Peyer's patch (tissue), 4 donors: ENCODE measurements around the gene PCIF1.

ENCODE experiments used
- CTCF ChIP-seq, 6 experiments: fragments of 450-650 bp in 4 of 6; fragments of 200-600 bp in 2 of 6; sonication (generic) in 1 of 6; IDR thresholded peaks; one replicate each; pipeline ENCODE4 v1.5.1; 2017 to 2019; ENCODE audit warnings: antibody characterized with exemption in 6 of 6, mild to moderate bottlenecking in 3 of 6, moderate library complexity in 1 of 6
- POLR2A ChIP-seq, 2 donors: fragments of 450-650 bp; IDR thresholded peaks; one replicate each; pipeline ENCODE4 v1.5.1; 2017; ENCODE audit warnings: antibody characterized with exemption in 2 of 2, mild to moderate bottlenecking in 2 of 2, moderate library complexity in 2 of 2

GRCh38 chr20:45993197-45993951, 58.9 kb downstream of the PCIF1 start:
- no peak for TF ChIP-seq POLR2A (IDR thresholded peaks at IDR 0.05)
- TF ChIP-seq CTCF (IDR thresholded peaks at IDR 0.05), result no peak
